Neural cell (in vitro differentiated cells): ENCODE data around the gene TAB2. TPM values are rescaled to one million over a fixed set of nuclear protein-coding genes. Genes with fewer than 3 reads are reported as not detected.

Experiments
- H2AFZ ChIP-seq: fragments of 200-600, 300-800 bp; sonication (generic), shearing (Covaris generic); 2 replicates; pipeline ENCODE4 v1.6.0; 2014; ENCODE audit warnings: low read depth, mild to moderate bottlenecking, antibody characterized with exemption, low read length, moderate library complexity
- H3F3A ChIP-seq: fragments of 200-600 bp; shearing (Covaris generic); 2 replicates; pipeline ENCODE4 v1.6.1; 2016; ENCODE audit warnings: mild to moderate bottlenecking, moderate library complexity, mixed read lengths, antibody characterized with exemption, low read length; ENCODE audit not compliant: insufficient read depth, poor library complexity, severe bottlenecking
- H3K27ac ChIP-seq: fragments of 200-600, 300-800 bp; sonication (generic), shearing (Covaris generic); 2 replicates; pipeline ENCODE4 v1.5.1; 2014; ENCODE audit warnings: mild to moderate bottlenecking, low read length, moderate library complexity
- H3K27me3 ChIP-seq: fragments of 300-800, 200-600 bp; sonication (generic), shearing (Covaris generic); 2 replicates; pipeline ENCODE4 v1.6.0; 2014; ENCODE audit warnings: mild to moderate bottlenecking, low read depth, low read length, moderate library complexity; ENCODE audit not compliant: insufficient read depth
- H3K36me3 ChIP-seq: fragments of 300-800, 200-600 bp; sonication (generic), shearing (Covaris generic); 2 replicates; pipeline ENCODE4 v1.5.1; 2014; ENCODE audit warnings: mild to moderate bottlenecking, antibody characterized with exemption, low read length, moderate library complexity; ENCODE audit not compliant: insufficient read depth
- H3K4me2 ChIP-seq: fragments of 300-800, 200-600 bp; sonication (generic), shearing (Covaris generic); 2 replicates; pipeline ENCODE4 v1.6.0; 2014; ENCODE audit warnings: mild to moderate bottlenecking, low read length
- H3K4me3 ChIP-seq: fragments of 300-800, 200-600 bp; sonication (generic), shearing (Covaris generic); 2 replicates; pipeline ENCODE4 v1.5.1; 2014; ENCODE audit warnings: mild to moderate bottlenecking, low read length, moderate library complexity
- H3K79me2 ChIP-seq: fragments of 200-600 bp; shearing (Covaris generic); replicated peaks from 2 replicates; pipeline ENCODE4 v1.6.0; 2014; ENCODE audit warnings: mild to moderate bottlenecking, low read length, moderate library complexity; ENCODE audit not compliant: insufficient read depth
- H3K9ac ChIP-seq: fragments of 300-800, 200-600 bp; sonication (generic), shearing (Covaris generic); 2 replicates; pipeline ENCODE4 v1.6.1; 2016; ENCODE audit warnings: mild to moderate bottlenecking, low read length, mixed read lengths
- H3K9me2 ChIP-seq: fragments of 200-600 bp; shearing (Covaris generic); 2 replicates; pipeline ENCODE4 v1.6.1; 2016; ENCODE audit warnings: mild to moderate bottlenecking, low read length, mixed read lengths; ENCODE audit not compliant: insufficient read depth
- H3K9me3 ChIP-seq: fragments of 200-600, 300-800 bp; sonication (generic), shearing (Covaris generic); 2 replicates; pipeline ENCODE4 v1.6.1; 2016; ENCODE audit warnings: mild to moderate bottlenecking, mixed run types, low read length, moderate library complexity, mixed read lengths
- H4K20me1 ChIP-seq: fragments of 200-600 bp; shearing (Covaris generic); 2 replicates; pipeline ENCODE4 v1.6.1; 2016; ENCODE audit warnings: mild to moderate bottlenecking, mixed run types; ENCODE audit not compliant: insufficient read depth
- EP300 ChIP-seq: fragments of 450-650 bp; conservative IDR thresholded peaks from 2 replicates; pipeline ENCODE4 v1.6.1; 2014; ENCODE audit warnings: antibody characterized with exemption, mild to moderate bottlenecking, moderate library complexity; ENCODE audit not compliant: poor library complexity, severe bottlenecking
- EZH2 ChIP-seq: fragments of 200-600, 300-800 bp; shearing (Covaris generic), sonication (generic); IDR thresholded peaks from 2 replicates; pipeline ENCODE4 v1.6.1; 2014; ENCODE audit warnings: antibody characterized with exemption, low read length, borderline replicate concordance, mild to moderate bottlenecking; ENCODE audit not compliant: insufficient read depth, poor library complexity, severe bottlenecking
- MXI1 ChIP-seq: fragments of 450-650 bp; conservative IDR thresholded peaks from 2 replicates; pipeline ENCODE4 v1.6.1; 2014; ENCODE audit warnings: antibody characterized with exemption, mild to moderate bottlenecking; ENCODE audit not compliant: poor library complexity, severe bottlenecking
- POLR2AphosphoS5 ChIP-seq: IDR thresholded peaks from 2 replicates; pipeline ENCODE4 v1.6.1; 2012
- RAD21 ChIP-seq: fragments of 450-650 bp; conservative IDR thresholded peaks from 2 replicates; pipeline ENCODE4 v1.6.1; 2014; ENCODE audit warnings: antibody characterized with exemption, mild to moderate bottlenecking, moderate library complexity
- REST ChIP-seq: IDR thresholded peaks from 2 replicates; pipeline ENCODE4 v1.6.1; 2012; ENCODE audit warnings: borderline replicate concordance
- SMC3 ChIP-seq: fragments of 450-650 bp; conservative IDR thresholded peaks from 2 replicates; pipeline ENCODE4 v1.6.1; 2014; ENCODE audit warnings: antibody characterized with exemption, mild to moderate bottlenecking, moderate library complexity; ENCODE audit not compliant: poor library complexity
- TAF1 ChIP-seq: IDR thresholded peaks from 2 replicates; pipeline ENCODE4 v1.6.1; 2012; ENCODE audit warnings: low read depth
- polyA plus RNA-seq: library from polyadenylated mRNA; depleted of rRNA; stranded (reverse); fragments of >200 nt; gene quantifications from 2 replicates; pipeline ENCODE4 v1.2.3, GENCODE V29; 2014
- TF ChIP-seq, protein P1 (sequence below): fragments of 450-650 bp; IDR thresholded peaks from 2 replicates; pipeline ENCODE4 v1.5.1; 2014; ENCODE audit warnings: antibody characterized with exemption, mild to moderate bottlenecking, moderate library complexity; ENCODE audit not compliant: poor library complexity, severe bottlenecking

The TAB2 gene
- polyA plus RNA-seq, 1 donor from 2014 or later: 27.6 TPM

DNA sequence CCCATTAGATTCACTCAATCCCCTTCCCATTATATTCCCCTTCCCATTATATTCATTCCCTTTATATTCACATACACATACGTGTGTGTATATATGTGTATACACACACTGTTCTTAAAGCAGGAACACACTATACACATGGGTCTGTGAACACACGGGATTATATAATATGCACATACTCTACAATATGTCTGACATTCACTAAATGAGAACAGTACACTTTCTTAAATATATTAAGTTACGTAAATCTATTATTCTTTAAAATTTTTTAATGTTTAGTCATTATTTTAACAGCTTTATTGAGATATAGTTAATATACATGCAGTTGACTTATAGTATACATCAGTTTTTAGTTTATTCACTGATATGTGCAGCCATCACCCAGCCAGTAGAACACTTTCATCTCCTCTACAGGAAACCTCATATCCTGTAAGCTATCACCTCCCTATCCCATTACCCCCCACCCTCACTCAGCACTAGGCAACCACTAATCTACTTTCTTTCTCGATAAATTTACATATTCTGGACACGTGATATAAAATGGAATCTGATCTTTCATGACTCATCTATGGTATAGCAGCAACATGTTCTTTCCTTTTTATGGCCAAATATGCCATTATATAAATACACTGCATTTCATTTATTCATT is 68.6 kb downstream of the TAB2 start:
- peaks cover 11% of the 10 kb centered on the region for H3K36me3 ChIP-seq
- H3K9me2 ChIP-seq: no peaks in the 10 kb centered on the region
- no peaks in the 10 kb centered on the region for H3F3A ChIP-seq
- H2AFZ ChIP-seq: no peak overlapping the region
- H3K79me2 ChIP-seq: peaks cover 24% of the 10 kb centered on the region
- H3K9me3 ChIP-seq: no peaks in the 10 kb centered on the region
- H4K20me1 ChIP-seq: no peaks in the 10 kb centered on the region
- no peak overlapping the region for H3K4me3 ChIP-seq
- no peak overlapping the region for H3K27ac ChIP-seq
- no peak overlapping the region for H3K4me2 ChIP-seq
- no peaks in the 10 kb centered on the region for H3K27me3 ChIP-seq
- TF ChIP-seq POLR2AphosphoS5 (no peak), TAF1 (no peak), MXI1 (no peak)
- TF ChIP-seq, protein P1, sequence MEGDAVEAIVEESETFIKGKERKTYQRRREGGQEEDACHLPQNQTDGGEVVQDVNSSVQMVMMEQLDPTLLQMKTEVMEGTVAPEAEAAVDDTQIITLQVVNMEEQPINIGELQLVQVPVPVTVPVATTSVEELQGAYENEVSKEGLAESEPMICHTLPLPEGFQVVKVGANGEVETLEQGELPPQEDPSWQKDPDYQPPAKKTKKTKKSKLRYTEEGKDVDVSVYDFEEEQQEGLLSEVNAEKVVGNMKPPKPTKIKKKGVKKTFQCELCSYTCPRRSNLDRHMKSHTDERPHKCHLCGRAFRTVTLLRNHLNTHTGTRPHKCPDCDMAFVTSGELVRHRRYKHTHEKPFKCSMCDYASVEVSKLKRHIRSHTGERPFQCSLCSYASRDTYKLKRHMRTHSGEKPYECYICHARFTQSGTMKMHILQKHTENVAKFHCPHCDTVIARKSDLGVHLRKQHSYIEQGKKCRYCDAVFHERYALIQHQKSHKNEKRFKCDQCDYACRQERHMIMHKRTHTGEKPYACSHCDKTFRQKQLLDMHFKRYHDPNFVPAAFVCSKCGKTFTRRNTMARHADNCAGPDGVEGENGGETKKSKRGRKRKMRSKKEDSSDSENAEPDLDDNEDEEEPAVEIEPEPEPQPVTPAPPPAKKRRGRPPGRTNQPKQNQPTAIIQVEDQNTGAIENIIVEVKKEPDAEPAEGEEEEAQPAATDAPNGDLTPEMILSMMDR: no peak
- H3K9ac ChIP-seq: no peak overlapping the region

- Histone ChIP-seq H3K4me2 (no peak overlapping the region), H2AFZ (no peak overlapping the region), H3K36me3 (peaks cover 11% of the 10 kb centered on the region), H3K27me3 (no peaks in the 10 kb centered on the region), H3K79me2 (peaks cover 26% of the 10 kb centered on the region), H3K9me2 (no peaks in the 10 kb centered on the region), H3K27ac (no peak overlapping the region), H4K20me1 (no peaks in the 10 kb centered on the region), H3K9me3 (no peaks in the 10 kb centered on the region), H3K9ac (no peak overlapping the region), H3K4me3 (no peak overlapping the region), H3F3A (no peaks in the 10 kb centered on the region)
- TF ChIP-seq MXI1: no peak
- TF ChIP-seq SMC3: no peak
- TF ChIP-seq REST: no peak
- TF ChIP-seq TAF1: no peak
- TF ChIP-seq POLR2AphosphoS5: no peak
- no peak for TF ChIP-seq EZH2
- no peak for TF ChIP-seq EP300
- TF ChIP-seq RAD21: no peak
- TF ChIP-seq, protein P1: no peak
Observed at GRCh38 chr6:149387779-149388512, 70.4 kb downstream of the TAB2 start.
